B cell (primary cell): ENCODE measurements around the gene IER5L. TPM values are rescaled to one million over a fixed set of nuclear protein-coding genes. Genes with fewer than 3 reads are reported as not detected.

Experiments
- ATAC-seq: fragments of 200-7000 bp; cut with Tn5 transposase; one replicate; pipeline ENCODE4 v1.10.0; 2021; ENCODE audit warnings: low read depth, mild to moderate bottlenecking, moderate number of reproducible peaks, moderate library complexity
- CTCF ChIA-PET: fragments of 350-600 bp; sonication (Branson Sonifier 250); formaldehyde crosslinking; loops from one replicate; lab custom pipeline; 2021; ENCODE audit warnings: antibody characterized with exemption, inconsistent platforms; lab: Charles Lee
- POLR2A ChIA-PET: fragments of 350-600 bp; sonication (Branson Sonifier 250); formaldehyde crosslinking; loops from one replicate; lab custom pipeline; 2021; ENCODE audit warnings: antibody characterized with exemption; lab: Charles Lee
- DNase-seq: peaks from one replicate; pipeline ENCODE4 v3.0.0; 2013
- H2AFZ ChIP-seq: 2 replicates; pipeline ENCODE4 v1.6.1; 2012; ENCODE audit warnings: mild to moderate bottlenecking, low read depth, low read length; ENCODE audit not compliant: insufficient read depth, poor library complexity, severe bottlenecking
- H3K27ac ChIP-seq, 2 donors: 1 replicate in 1 of 2; 2 replicates in 1 of 2; pipeline ENCODE4 v1.5.1; 2012 to 2013; ENCODE audit warnings: low read length in 2 of 2, mild to moderate bottlenecking in 2 of 2, moderate library complexity in 1 of 2
- H3K27me3 ChIP-seq, 4 experiments: fragments of 200-600 bp in 1 of 4; sonication (generic) in 1 of 4; replicated peaks in 1 of 4; 1 replicate in 2 of 4; 2 replicates in 2 of 4; pipeline versions ENCODE4 v1.6.1 to v1.7.0; 2013 to 2016; ENCODE audit warnings: low read length in 3 of 4, mild to moderate bottlenecking in 2 of 4, mixed read lengths in 1 of 4, moderate library complexity in 1 of 4; ENCODE audit not compliant: insufficient read depth in 4 of 4, control insufficient read depth in 3 of 4; ENCODE audit errors: control extremely low read depth in 1 of 4
- H3K36me3 ChIP-seq, 2 experiments: replicated peaks in 1 of 2; 1 replicate in 1 of 2; 2 replicates in 1 of 2; pipeline versions ENCODE4 v1.6.1 to v1.7.1; 2013; ENCODE audit warnings: low read length in 1 of 2; ENCODE audit not compliant: insufficient read depth in 2 of 2, control insufficient read depth in 1 of 2; ENCODE audit errors: control extremely low read depth in 1 of 2, extremely low read depth in 1 of 2
- H3K4me1 ChIP-seq, 2 donors: fragments of 200-600 bp in 1 of 2; sonication (generic) in 1 of 2; 1 replicate in 1 of 2; 2 replicates in 1 of 2; pipeline versions ENCODE4 v1.5.1 to v1.6.1; 2013 to 2017; ENCODE audit warnings: low read length in 2 of 2; ENCODE audit not compliant: control insufficient read depth in 2 of 2, insufficient read depth in 2 of 2
- H3K4me2 ChIP-seq: replicated peaks from 2 replicates; pipeline ENCODE3; 2012; ENCODE audit warnings: mild to moderate bottlenecking, low read depth, low read length; ENCODE audit not compliant: poor library complexity, severe bottlenecking
- H3K4me3 ChIP-seq, 5 experiments: fragments of 200-600 bp in 1 of 5; sonication (generic) in 1 of 5; 1 replicate in 3 of 5; 2 replicates in 2 of 5; pipeline versions ENCODE4 v1.5.1 to v1.7.0; 2011 to 2016; ENCODE audit warnings: low read length in 4 of 5, mild to moderate bottlenecking in 4 of 5, low read depth in 2 of 5, control low read depth in 1 of 5, moderate library complexity in 1 of 5; ENCODE audit not compliant: insufficient read depth in 1 of 5; ENCODE audit errors: control extremely low read depth in 1 of 5, extremely low read depth in 1 of 5
- H3K79me2 ChIP-seq: fragments of 200-600 bp; sonication (generic); one replicate; pipeline ENCODE4 v1.6.0; 2016; ENCODE audit warnings: low read length; ENCODE audit not compliant: control insufficient read depth, insufficient read depth
- H3K9ac ChIP-seq: fragments of 200-600 bp; sonication (generic); 2 replicates; pipeline ENCODE4 v1.6.1; 2017; ENCODE audit warnings: mild to moderate bottlenecking, low read length, moderate library complexity
- H3K9me3 ChIP-seq, 3 donors: one replicate each; pipeline versions ENCODE4 v1.6.1 to v1.7.1; 2013; ENCODE audit warnings: low read length in 2 of 3; ENCODE audit not compliant: control insufficient read depth in 2 of 3, insufficient read depth in 1 of 3; ENCODE audit errors: control extremely low read depth in 1 of 3
- H4K20me1 ChIP-seq: 2 replicates; pipeline ENCODE4 v1.6.0; 2012; ENCODE audit warnings: mild to moderate bottlenecking, low read length; ENCODE audit not compliant: insufficient read depth, control insufficient read depth, poor library complexity, severe bottlenecking
- H3K27ac Mint-ChIP-seq: one replicate; pipeline ENCODE4 v1.8.0; 2021; ENCODE audit warnings: mixed read lengths
- H3K27me3 Mint-ChIP-seq: one replicate; pipeline ENCODE4 v1.8.0; 2021; ENCODE audit warnings: mixed read lengths
- H3K4me1 Mint-ChIP-seq: one replicate; pipeline ENCODE4 v1.8.0; 2021; ENCODE audit warnings: mixed read lengths
- H3K4me3 Mint-ChIP-seq: one replicate; pipeline ENCODE4 v1.8.0; 2021; ENCODE audit warnings: mixed read lengths
- H3K9me3 Mint-ChIP-seq: one replicate; pipeline ENCODE4 v1.8.0; 2022; ENCODE audit warnings: mixed read lengths; ENCODE audit not compliant: insufficient read depth
- CTCF ChIP-seq: fragments of 200-600 bp; IDR thresholded peaks from one replicate; pipeline ENCODE4 v1.8.0; 2022; ENCODE audit warnings: antibody characterized with exemption, mild to moderate bottlenecking
- EZH2 ChIP-seq: IDR thresholded peaks from 2 replicates; pipeline ENCODE4 v1.6.1; 2012; ENCODE audit warnings: borderline replicate concordance, low read depth, mild to moderate bottlenecking, moderate library complexity, low read length; ENCODE audit not compliant: insufficient read depth, poor library complexity, severe bottlenecking
- WGBS: methylation state at CpG from one replicate; pipeline ENCODE4 v1.1.5; 2013; ENCODE audit warnings: missing lambda C conversion rate; ENCODE audit not compliant: insufficient coverage; 5-methylcytosine and 5-hydroxymethylcytosine counted together
- intact Hi-C: fragments of 100-400 bp; cut with micrococcal nuclease; formaldehyde crosslinking; loops from one replicate; pipeline ENCODE4 v1.10.0; 2022
- polyA plus RNA-seq: library from polyadenylated mRNA; depleted of rRNA; stranded (reverse); fragments of >200 nt; gene quantifications from 2 replicates; pipeline ENCODE4 v1.2.3, GENCODE V29; 2012
- total RNA-seq, 2 donors: library from RNA; stranded (reverse); fragments of 120-200 nt in 1 of 2; gene quantifications; 1 replicate in 1 of 2; 2 replicates in 1 of 2; pipeline versions ENCODE4 v1.2.3 to v1.2.4, GENCODE V29; 2013 to 2022

Gene IER5L
- total and polyA plus RNA-seq, 2 donors (not counting 1 experiment from before 2014, with no cell fraction given) = 1.5 to 12.9 TPM

DNA sequence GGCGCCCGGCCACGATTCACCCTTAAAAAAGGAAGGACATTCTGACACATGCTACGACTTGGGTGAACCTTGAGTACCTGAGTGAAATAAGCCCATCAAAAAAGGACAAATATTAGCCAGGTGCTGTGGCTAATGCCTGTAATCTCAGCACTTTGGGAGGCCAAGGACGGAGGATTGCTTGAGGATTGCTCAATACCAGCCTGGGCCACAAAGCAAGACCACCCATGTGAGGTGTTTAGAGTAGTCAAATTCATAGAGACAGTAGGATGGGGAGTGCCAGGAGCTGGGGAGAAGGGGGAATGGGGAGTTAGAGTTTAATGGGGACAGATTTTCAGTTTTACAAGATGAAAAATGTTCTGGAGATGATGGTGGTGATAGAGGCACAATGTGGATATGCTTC is 32.1 kb upstream of the IER5L start:
- Histone ChIP-seq H3K4me1 (no peaks in the 10 kb centered on the region), H3K9me3 (peaks cover 0 to 3% (median 0%) of the 10 kb centered on the region in 3 donors), H3K27me3 (peaks cover 0 to 2% (median 0%) of the 10 kb centered on the region in 4 experiments), H3K27ac (no peak overlapping the region), H3K9ac (no peak overlapping the region), H3K79me2 (no peaks in the 10 kb centered on the region), H3K4me2 (no peak overlapping the region), H2AFZ (no peak overlapping the region), H4K20me1 (no peaks in the 10 kb centered on the region), H3K36me3 (no peaks in the 10 kb centered on the region), H3K4me3 (no peak overlapping the region)
- ChIA-PET CTCF (interaction anchor here (0.7 kb wide), 1 partner anchor 75 kb away, joined by 3 read pairs; no protein-coding TSS in a partner anchor), POLR2A (no interaction called here)
- peaks cover 2% of the 10 kb centered on the region for H3K4me1 Mint-ChIP-seq
- WGBS = 90% methylated on average over 2 of the region's 5 CpGs
- no peak overlapping the region for H3K4me3 Mint-ChIP-seq
- TF ChIP-seq CTCF = no peak
- TF ChIP-seq EZH2 = no peak
- peaks cover 7% of the 10 kb centered on the region for H3K27me3 Mint-ChIP-seq
- no peak overlapping the region for H3K27ac Mint-ChIP-seq
- no peaks in the 10 kb centered on the region for H3K9me3 Mint-ChIP-seq
- ATAC-seq = no peak
- DNase-seq = no peak
- intact Hi-C loops = no loop called here

DNA sequence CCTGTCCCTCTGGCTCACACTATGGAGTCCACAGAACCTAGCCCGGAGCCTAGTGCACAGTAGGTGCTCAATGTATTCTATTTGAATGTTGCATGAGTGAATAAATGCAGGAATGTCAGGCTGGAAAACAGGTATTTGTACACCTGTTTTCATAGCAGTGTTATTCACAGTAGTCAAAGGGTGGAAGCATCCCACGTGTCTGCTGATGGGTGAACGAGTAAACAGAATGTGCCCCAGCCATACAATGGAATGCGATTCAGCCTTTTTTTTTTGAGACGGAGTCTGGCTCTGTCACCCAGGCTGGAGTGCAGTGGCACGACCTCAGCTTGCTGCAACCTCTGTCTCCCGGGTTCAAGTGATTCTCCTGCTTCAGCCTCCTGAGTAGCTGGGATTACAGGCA is 31.5 kb upstream of the IER5L start:
- Mint-ChIP-seq H3K4me1 (peaks cover 2% of the 10 kb centered on the region), H3K4me3 (no peak overlapping the region), H3K27ac (no peak overlapping the region), H3K9me3 (no peaks in the 10 kb centered on the region), H3K27me3 (peaks cover 5% of the 10 kb centered on the region)
- Histone ChIP-seq H3K27me3 (peaks cover 0 to 2% (median 0%) of the 10 kb centered on the region in 4 experiments), H3K9me3 (peaks cover 0 to 3% (median 0%) of the 10 kb centered on the region in 3 donors), H3K36me3 (no peaks in the 10 kb centered on the region), H3K4me3 (no peak overlapping the region), H4K20me1 (no peaks in the 10 kb centered on the region), H3K79me2 (no peaks in the 10 kb centered on the region), H3K9ac (no peak overlapping the region), H3K27ac (no peak overlapping the region), H3K4me1 (no peaks in the 10 kb centered on the region), H2AFZ (no peak overlapping the region), H3K4me2 (no peak overlapping the region)
- 94% methylated on average over 7 of the region's 7 CpGs for WGBS
- TF ChIP-seq EZH2 (no peak), CTCF (no peak)
- intact Hi-C loops = no loop called here
- DNase-seq (no peak), ATAC-seq (no peak)
- POLR2A ChIA-PET = no interaction called here
- CTCF ChIA-PET = no interaction called here
